Measurements from ENCODE around the gene PKD1.

- TF ChIP-seq GATA2 (IDR thresholded peaks at IDR 0.05; ENCODE audit: low read depth, low read length), result no peak
- TF ChIP-seq GATA3 (IDR thresholded peaks at IDR 0.05; ENCODE audit: low read depth, low read length), result no peak
These were observed 45.3 kb downstream of the PKD1 start for GRCh38 chr16:2090481-2090776.
